Neural cell (in vitro differentiated cells): ENCODE measurements around the gene BTG4. TPM values are rescaled to one million over a fixed set of nuclear protein-coding genes. Genes with fewer than 3 reads are reported as not detected.

Source experiments
- H2AFZ ChIP-seq: fragments of 200-600, 300-800 bp; sonication (generic), shearing (Covaris generic); 2 replicates; pipeline ENCODE4 v1.6.0; 2014; ENCODE audit warnings: low read depth, mild to moderate bottlenecking, antibody characterized with exemption, low read length, moderate library complexity
- H3F3A ChIP-seq: fragments of 200-600 bp; shearing (Covaris generic); 2 replicates; pipeline ENCODE4 v1.6.1; 2016; ENCODE audit warnings: mild to moderate bottlenecking, moderate library complexity, mixed read lengths, antibody characterized with exemption, low read length; ENCODE audit not compliant: insufficient read depth, poor library complexity, severe bottlenecking
- H3K27ac ChIP-seq: fragments of 200-600, 300-800 bp; sonication (generic), shearing (Covaris generic); 2 replicates; pipeline ENCODE4 v1.5.1; 2014; ENCODE audit warnings: mild to moderate bottlenecking, low read length, moderate library complexity
- H3K27me3 ChIP-seq: fragments of 300-800, 200-600 bp; sonication (generic), shearing (Covaris generic); 2 replicates; pipeline ENCODE4 v1.6.0; 2014; ENCODE audit warnings: mild to moderate bottlenecking, low read depth, low read length, moderate library complexity; ENCODE audit not compliant: insufficient read depth
- H3K36me3 ChIP-seq: fragments of 300-800, 200-600 bp; sonication (generic), shearing (Covaris generic); 2 replicates; pipeline ENCODE4 v1.5.1; 2014; ENCODE audit warnings: mild to moderate bottlenecking, antibody characterized with exemption, low read length, moderate library complexity; ENCODE audit not compliant: insufficient read depth
- H3K4me2 ChIP-seq: fragments of 300-800, 200-600 bp; sonication (generic), shearing (Covaris generic); 2 replicates; pipeline ENCODE4 v1.6.0; 2014; ENCODE audit warnings: mild to moderate bottlenecking, low read length
- H3K4me3 ChIP-seq: fragments of 300-800, 200-600 bp; sonication (generic), shearing (Covaris generic); 2 replicates; pipeline ENCODE4 v1.5.1; 2014; ENCODE audit warnings: mild to moderate bottlenecking, low read length, moderate library complexity
- H3K79me2 ChIP-seq: fragments of 200-600 bp; shearing (Covaris generic); replicated peaks from 2 replicates; pipeline ENCODE4 v1.6.0; 2014; ENCODE audit warnings: mild to moderate bottlenecking, low read length, moderate library complexity; ENCODE audit not compliant: insufficient read depth
- H3K9ac ChIP-seq: fragments of 300-800, 200-600 bp; sonication (generic), shearing (Covaris generic); 2 replicates; pipeline ENCODE4 v1.6.1; 2016; ENCODE audit warnings: mild to moderate bottlenecking, low read length, mixed read lengths
- H3K9me2 ChIP-seq: fragments of 200-600 bp; shearing (Covaris generic); 2 replicates; pipeline ENCODE4 v1.6.1; 2016; ENCODE audit warnings: mild to moderate bottlenecking, low read length, mixed read lengths; ENCODE audit not compliant: insufficient read depth
- H3K9me3 ChIP-seq: fragments of 200-600, 300-800 bp; sonication (generic), shearing (Covaris generic); 2 replicates; pipeline ENCODE4 v1.6.1; 2016; ENCODE audit warnings: mild to moderate bottlenecking, mixed run types, low read length, moderate library complexity, mixed read lengths
- H4K20me1 ChIP-seq: fragments of 200-600 bp; shearing (Covaris generic); 2 replicates; pipeline ENCODE4 v1.6.1; 2016; ENCODE audit warnings: mild to moderate bottlenecking, mixed run types; ENCODE audit not compliant: insufficient read depth
- EP300 ChIP-seq: fragments of 450-650 bp; conservative IDR thresholded peaks from 2 replicates; pipeline ENCODE4 v1.6.1; 2014; ENCODE audit warnings: antibody characterized with exemption, mild to moderate bottlenecking, moderate library complexity; ENCODE audit not compliant: poor library complexity, severe bottlenecking
- EZH2 ChIP-seq: fragments of 200-600, 300-800 bp; shearing (Covaris generic), sonication (generic); IDR thresholded peaks from 2 replicates; pipeline ENCODE4 v1.6.1; 2014; ENCODE audit warnings: antibody characterized with exemption, low read length, borderline replicate concordance, mild to moderate bottlenecking; ENCODE audit not compliant: insufficient read depth, poor library complexity, severe bottlenecking
- MXI1 ChIP-seq: fragments of 450-650 bp; conservative IDR thresholded peaks from 2 replicates; pipeline ENCODE4 v1.6.1; 2014; ENCODE audit warnings: antibody characterized with exemption, mild to moderate bottlenecking; ENCODE audit not compliant: poor library complexity, severe bottlenecking
- POLR2AphosphoS5 ChIP-seq: IDR thresholded peaks from 2 replicates; pipeline ENCODE4 v1.6.1; 2012
- RAD21 ChIP-seq: fragments of 450-650 bp; conservative IDR thresholded peaks from 2 replicates; pipeline ENCODE4 v1.6.1; 2014; ENCODE audit warnings: antibody characterized with exemption, mild to moderate bottlenecking, moderate library complexity
- REST ChIP-seq: IDR thresholded peaks from 2 replicates; pipeline ENCODE4 v1.6.1; 2012; ENCODE audit warnings: borderline replicate concordance
- SMC3 ChIP-seq: fragments of 450-650 bp; conservative IDR thresholded peaks from 2 replicates; pipeline ENCODE4 v1.6.1; 2014; ENCODE audit warnings: antibody characterized with exemption, mild to moderate bottlenecking, moderate library complexity; ENCODE audit not compliant: poor library complexity
- TAF1 ChIP-seq: IDR thresholded peaks from 2 replicates; pipeline ENCODE4 v1.6.1; 2012; ENCODE audit warnings: low read depth
- polyA plus RNA-seq: library from polyadenylated mRNA; depleted of rRNA; stranded (reverse); fragments of >200 nt; gene quantifications from 2 replicates; pipeline ENCODE4 v1.2.3, GENCODE V29; 2014
- TF ChIP-seq, protein P1 (sequence below): fragments of 450-650 bp; IDR thresholded peaks from 2 replicates; pipeline ENCODE4 v1.5.1; 2014; ENCODE audit warnings: antibody characterized with exemption, mild to moderate bottlenecking, moderate library complexity; ENCODE audit not compliant: poor library complexity, severe bottlenecking

BTG4 gene
- polyA plus RNA-seq, 1 donor from 2014 or later = not detected

DNA sequence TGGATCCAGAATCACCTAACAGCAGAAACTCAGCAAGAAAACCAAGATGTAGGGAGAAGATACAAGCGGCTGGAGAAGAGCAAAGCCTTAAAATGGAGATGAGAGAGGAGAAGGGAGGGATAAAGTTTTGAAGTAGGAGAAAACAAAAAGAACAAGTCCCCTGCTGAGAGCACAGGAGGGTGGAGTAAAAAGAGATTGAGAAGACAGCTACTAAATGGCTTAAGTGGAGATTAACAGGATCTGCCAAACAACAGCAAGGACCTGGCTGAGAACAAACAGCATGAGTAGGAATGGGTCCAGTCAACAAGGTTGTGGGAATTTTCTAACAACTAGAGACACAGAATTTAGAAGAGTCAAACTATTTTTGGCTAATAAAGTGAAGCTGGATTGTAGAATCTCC, 18.1 kb downstream of the BTG4 start:
- no peak overlapping the region for H3K9ac ChIP-seq
- H3K79me2 ChIP-seq = no peaks in the 10 kb centered on the region
- H3K4me2 ChIP-seq = no peak overlapping the region

GRCh38 chr11:111490496-111490895, 21.7 kb downstream of the BTG4 start:
- Histone ChIP-seq H2AFZ (no peak overlapping the region), H3K9ac (no peak overlapping the region), H3K36me3 (no peaks in the 10 kb centered on the region), H3K4me2 (no peak overlapping the region), H3K79me2 (no peaks in the 10 kb centered on the region), H3K27ac (no peak overlapping the region), H4K20me1 (no peaks in the 10 kb centered on the region), H3K9me2 (no peaks in the 10 kb centered on the region), H3F3A (no peaks in the 10 kb centered on the region), H3K4me3 (no peak overlapping the region), H3K9me3 (no peaks in the 10 kb centered on the region), H3K27me3 (no peaks in the 10 kb centered on the region)
- TF ChIP-seq EP300 (no peak), SMC3 (no peak), REST (no peak), RAD21 (no peak), EZH2 (no peak), POLR2AphosphoS5 (no peak)
- TF ChIP-seq, protein P1, sequence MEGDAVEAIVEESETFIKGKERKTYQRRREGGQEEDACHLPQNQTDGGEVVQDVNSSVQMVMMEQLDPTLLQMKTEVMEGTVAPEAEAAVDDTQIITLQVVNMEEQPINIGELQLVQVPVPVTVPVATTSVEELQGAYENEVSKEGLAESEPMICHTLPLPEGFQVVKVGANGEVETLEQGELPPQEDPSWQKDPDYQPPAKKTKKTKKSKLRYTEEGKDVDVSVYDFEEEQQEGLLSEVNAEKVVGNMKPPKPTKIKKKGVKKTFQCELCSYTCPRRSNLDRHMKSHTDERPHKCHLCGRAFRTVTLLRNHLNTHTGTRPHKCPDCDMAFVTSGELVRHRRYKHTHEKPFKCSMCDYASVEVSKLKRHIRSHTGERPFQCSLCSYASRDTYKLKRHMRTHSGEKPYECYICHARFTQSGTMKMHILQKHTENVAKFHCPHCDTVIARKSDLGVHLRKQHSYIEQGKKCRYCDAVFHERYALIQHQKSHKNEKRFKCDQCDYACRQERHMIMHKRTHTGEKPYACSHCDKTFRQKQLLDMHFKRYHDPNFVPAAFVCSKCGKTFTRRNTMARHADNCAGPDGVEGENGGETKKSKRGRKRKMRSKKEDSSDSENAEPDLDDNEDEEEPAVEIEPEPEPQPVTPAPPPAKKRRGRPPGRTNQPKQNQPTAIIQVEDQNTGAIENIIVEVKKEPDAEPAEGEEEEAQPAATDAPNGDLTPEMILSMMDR = no peak

More for the DNA sequence above, 18.1 kb downstream of the BTG4 start:
- H2AFZ ChIP-seq = no peak overlapping the region
- H3K9me3 ChIP-seq = no peaks in the 10 kb centered on the region
- H4K20me1 ChIP-seq = no peaks in the 10 kb centered on the region
- no peaks in the 10 kb centered on the region for H3K9me2 ChIP-seq
- no peaks in the 10 kb centered on the region for H3K36me3 ChIP-seq
- no peak overlapping the region for H3K4me3 ChIP-seq
- TF ChIP-seq SMC3 (no peak), EP300 (no peak), RAD21 (no peak), POLR2AphosphoS5 (no peak), REST (no peak), MXI1 (no peak), TAF1 (no peak), EZH2 (no peak)
- TF ChIP-seq, protein P1 = no peak
- H3K27ac ChIP-seq = no peak overlapping the region
- no peaks in the 10 kb centered on the region for H3K27me3 ChIP-seq
- H3F3A ChIP-seq = no peaks in the 10 kb centered on the region
